Duodenal mucosa (tissue), 2 donors: ENCODE measurements around the gene HECA.

ENCODE experiments used
- H3K27ac ChIP-seq: one replicate; pipeline ENCODE4 v1.7.0; 2013; ENCODE audit warnings: low read depth, low read length
- H3K27me3 ChIP-seq, 2 donors: one replicate each; pipeline ENCODE4 v1.7.0; 2013; ENCODE audit warnings: low read length in 2 of 2, control low read depth in 1 of 2; ENCODE audit not compliant: insufficient read depth in 2 of 2, control insufficient read depth in 1 of 2
- H3K36me3 ChIP-seq, 2 donors: one replicate each; pipeline ENCODE4 v1.7.0; 2013; ENCODE audit warnings: low read length in 2 of 2, control low read depth in 1 of 2; ENCODE audit not compliant: insufficient read depth in 2 of 2, control insufficient read depth in 1 of 2
- H3K4me1 ChIP-seq, 2 donors: one replicate each; pipeline ENCODE4 v1.7.0; 2013; ENCODE audit warnings: low read length in 2 of 2, control low read depth in 1 of 2; ENCODE audit not compliant: insufficient read depth in 2 of 2, control insufficient read depth in 1 of 2
- H3K4me3 ChIP-seq, 2 donors: one replicate each; pipeline ENCODE4 v1.7.0; 2013; ENCODE audit warnings: low read length in 2 of 2, low read depth in 1 of 2
- H3K9ac ChIP-seq, 2 donors: one replicate each; pipeline ENCODE4 v1.7.0; 2013; ENCODE audit warnings: low read length in 2 of 2, low read depth in 1 of 2
- H3K9me3 ChIP-seq, 2 donors: one replicate each; pipeline ENCODE4 v1.7.0; 2013; ENCODE audit warnings: low read length in 2 of 2, control low read depth in 1 of 2; ENCODE audit not compliant: control insufficient read depth in 1 of 2

The HECA gene

DNA sequence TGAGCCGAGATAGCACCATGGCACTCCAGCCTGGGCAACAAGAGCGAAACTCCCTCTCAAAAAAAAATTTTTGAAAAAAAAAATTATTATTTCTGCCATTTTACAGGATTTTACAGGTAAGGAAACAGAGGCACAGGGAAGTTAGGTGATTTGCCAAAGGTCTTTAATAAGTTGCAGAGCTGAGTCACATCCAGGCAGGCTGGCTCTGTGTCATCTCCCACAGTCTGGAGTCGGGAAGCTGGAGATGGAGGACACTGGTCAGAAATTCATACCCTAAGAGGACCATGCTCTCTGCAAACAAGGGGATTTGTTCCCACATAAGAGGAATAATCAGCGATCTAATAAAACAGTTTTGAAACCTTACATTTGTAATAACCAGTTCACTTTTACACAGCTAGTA lies 24.1 kb downstream of the HECA start:
- Histone ChIP-seq H3K36me3 (no peaks in the 10 kb centered on the region), H3K9me3 (no peaks in the 10 kb centered on the region), H3K4me1 (peaks cover 43 to 46% of the 10 kb centered on the region in 2 donors), H3K27ac (no peak overlapping the region), H3K9ac (no peak overlapping the region), H3K27me3 (no peaks in the 10 kb centered on the region), H3K4me3 (no peak overlapping the region)

DNA sequence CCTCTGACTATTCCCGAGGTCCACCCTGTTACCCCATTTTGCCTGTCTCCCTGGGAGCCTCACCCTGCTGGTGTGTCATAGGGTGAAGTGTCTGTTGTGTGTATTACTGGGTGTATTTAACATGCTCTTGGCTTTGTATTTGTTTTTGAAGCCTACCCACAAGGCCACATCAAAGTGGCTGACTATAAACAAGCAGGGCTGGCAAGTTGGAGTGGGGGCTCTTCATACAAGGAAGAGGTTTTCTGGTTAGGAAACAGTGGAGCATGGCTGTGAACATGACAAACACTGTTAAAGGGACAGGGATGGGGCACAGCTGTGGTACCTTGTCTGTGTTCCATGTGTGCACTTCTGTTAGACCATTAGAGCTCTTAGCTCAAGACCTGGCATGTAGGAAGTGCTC lies 26.3 kb downstream of the HECA start:
- H3K27ac ChIP-seq: no peak overlapping the region
- H3K27me3 ChIP-seq: no peaks in the 10 kb centered on the region
- peak overlapping the region in 1 of 2 donors; percentile 13 for H3K9ac ChIP-seq
- peaks cover 41 to 42% of the 10 kb centered on the region in 2 donors for H3K4me1 ChIP-seq
- H3K36me3 ChIP-seq: peaks cover 1 to 4% of the 10 kb centered on the region in 2 donors
- no peak overlapping the region for H3K4me3 ChIP-seq
- H3K9me3 ChIP-seq: no peaks in the 10 kb centered on the region

DNA sequence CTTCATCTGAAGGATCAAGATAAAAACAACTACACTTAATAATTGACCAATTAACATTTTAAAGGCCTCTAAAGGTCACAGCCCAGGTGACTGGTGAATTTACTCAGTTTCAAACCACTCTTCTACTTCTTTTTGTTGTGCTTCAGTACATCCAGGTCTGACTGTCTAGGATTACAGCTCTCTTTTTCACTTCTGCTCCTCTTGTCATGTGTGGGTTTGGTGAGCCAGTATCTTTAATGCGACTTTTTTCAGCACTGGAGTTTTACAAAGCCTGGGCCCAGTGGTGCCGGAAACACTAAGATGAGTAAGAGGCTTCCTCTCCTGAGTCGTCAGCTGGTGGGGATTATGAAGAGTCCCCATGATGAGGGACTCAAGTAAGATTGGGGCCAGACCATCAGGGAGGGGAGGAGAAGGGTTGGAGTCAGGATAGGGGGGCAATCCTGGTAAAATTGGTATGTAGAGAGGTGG lies 27.0 kb downstream of the HECA start:
- peaks cover 36 to 37% of the 10 kb centered on the region in 2 donors for H3K4me1 ChIP-seq
- no peak overlapping the region for H3K9ac ChIP-seq
- no peaks in the 10 kb centered on the region for H3K9me3 ChIP-seq
- no peak overlapping the region for H3K27ac ChIP-seq
- no peak overlapping the region for H3K4me3 ChIP-seq
- peaks cover 8 to 11% of the 10 kb centered on the region in 2 donors for H3K36me3 ChIP-seq
- H3K27me3 ChIP-seq: no peaks in the 10 kb centered on the region

DNA sequence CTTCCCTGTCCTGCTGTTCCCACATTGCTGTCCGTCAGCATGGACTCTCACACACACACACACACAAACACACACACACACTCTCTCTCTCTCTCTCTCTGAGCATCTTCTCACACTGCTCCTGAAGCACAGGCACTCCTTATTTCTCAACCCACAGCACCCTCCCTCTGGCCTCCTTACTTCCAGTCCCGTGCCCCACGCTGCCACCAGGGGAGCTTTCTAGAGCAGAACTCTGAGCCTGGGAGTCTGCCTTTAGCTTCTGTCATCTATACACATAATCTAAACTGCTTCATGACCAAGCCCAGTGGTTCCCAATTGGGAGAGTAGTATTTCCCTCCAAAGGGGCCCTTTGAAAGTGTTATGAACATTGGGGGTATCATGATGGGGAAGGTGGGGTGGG lies 29.1 kb downstream of the HECA start:
- no peaks in the 10 kb centered on the region for H3K9me3 ChIP-seq
- H3K9ac ChIP-seq: no peak overlapping the region
- H3K4me3 ChIP-seq: no peak overlapping the region
- peaks cover 29% of the 10 kb centered on the region in 2 donors for H3K4me1 ChIP-seq
- H3K27me3 ChIP-seq: no peaks in the 10 kb centered on the region
- no peak overlapping the region for H3K27ac ChIP-seq
- H3K36me3 ChIP-seq: peaks cover 12 to 18% of the 10 kb centered on the region in 2 donors

DNA sequence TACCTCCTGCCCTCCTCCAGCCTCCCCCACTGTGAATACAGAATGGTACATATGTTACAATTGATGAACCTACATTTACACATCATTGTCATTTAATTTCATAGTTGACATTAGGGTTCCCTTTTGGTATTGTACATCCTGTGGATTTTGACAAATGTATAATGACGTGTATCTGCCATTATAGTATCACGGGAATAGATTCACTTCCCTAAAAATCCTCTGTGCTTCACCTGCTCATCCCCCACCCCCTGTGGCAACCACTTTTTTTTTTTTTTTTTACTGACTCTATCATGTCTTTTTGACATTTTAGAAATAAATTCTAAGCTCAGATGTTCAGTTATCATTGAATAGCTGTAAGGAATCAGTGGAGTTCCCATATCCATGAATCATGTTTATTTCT lies 30.4 kb downstream of the HECA start:
- H3K4me3 ChIP-seq: no peak overlapping the region
- H3K9ac ChIP-seq: no peak overlapping the region
- H3K9me3 ChIP-seq: no peaks in the 10 kb centered on the region
- H3K27me3 ChIP-seq: no peaks in the 10 kb centered on the region
- no peak overlapping the region for H3K27ac ChIP-seq
- peaks cover 26 to 28% of the 10 kb centered on the region in 2 donors for H3K4me1 ChIP-seq
- H3K36me3 ChIP-seq: peaks cover 12 to 18% of the 10 kb centered on the region in 2 donors

DNA sequence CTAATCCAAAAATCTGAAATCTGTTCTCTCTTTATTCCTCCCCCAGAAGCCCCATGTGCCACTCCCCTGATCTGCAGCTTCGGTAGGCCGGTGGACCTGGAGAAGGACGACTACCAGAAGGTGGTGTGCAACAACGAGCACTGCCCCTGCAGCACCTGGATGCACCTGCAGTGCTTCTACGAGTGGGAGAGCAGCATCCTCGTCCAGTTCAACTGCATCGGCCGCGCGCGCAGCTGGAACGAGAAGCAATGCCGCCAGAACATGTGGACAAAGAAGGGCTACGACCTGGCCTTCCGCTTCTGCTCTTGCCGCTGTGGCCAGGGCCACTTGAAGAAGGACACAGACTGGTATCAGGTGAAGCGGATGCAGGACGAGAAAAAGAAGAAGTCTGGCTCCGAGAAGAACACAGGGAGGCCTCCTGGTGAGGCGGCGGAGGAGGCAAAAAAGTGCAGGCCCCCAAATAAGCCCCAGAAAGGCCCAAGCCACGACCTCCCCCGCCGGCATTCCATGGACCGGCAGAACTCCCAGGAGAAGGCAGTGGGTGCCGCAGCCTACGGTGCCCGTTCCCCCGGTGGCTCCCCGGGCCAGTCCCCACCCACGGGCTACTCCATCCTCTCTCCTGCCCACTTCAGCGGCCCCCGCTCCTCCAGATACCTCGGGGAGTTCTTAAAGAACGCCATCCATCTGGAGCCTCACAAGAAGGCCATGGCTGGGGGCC lies 31.5 kb downstream of the HECA start:
- H3K36me3 ChIP-seq: peaks cover 12 to 18% of the 10 kb centered on the region in 2 donors
- no peak overlapping the region for H3K9ac ChIP-seq
- no peak overlapping the region for H3K4me3 ChIP-seq
- no peaks in the 10 kb centered on the region for H3K27me3 ChIP-seq
- no peak overlapping the region for H3K27ac ChIP-seq
- peaks cover 21 to 24% of the 10 kb centered on the region in 2 donors for H3K4me1 ChIP-seq
- H3K9me3 ChIP-seq: no peaks in the 10 kb centered on the region

DNA sequence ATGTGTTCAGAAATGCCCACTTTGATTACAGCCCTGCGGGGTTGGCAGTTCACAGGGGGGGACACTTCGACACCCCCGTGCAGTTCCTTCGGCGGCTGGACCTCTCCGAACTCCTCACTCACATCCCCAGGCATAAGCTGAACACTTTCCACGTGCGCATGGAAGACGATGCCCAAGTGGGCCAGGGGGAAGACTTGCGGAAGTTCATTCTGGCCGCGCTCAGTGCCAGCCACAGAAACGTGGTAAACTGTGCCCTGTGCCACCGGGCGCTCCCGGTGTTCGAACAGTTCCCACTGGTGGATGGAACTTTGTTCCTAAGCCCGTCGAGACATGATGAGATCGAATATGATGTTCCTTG lies 32.1 kb downstream of the HECA start:
- no peaks in the 10 kb centered on the region for H3K27me3 ChIP-seq
- H3K9ac ChIP-seq: no peak overlapping the region
- H3K9me3 ChIP-seq: no peaks in the 10 kb centered on the region
- H3K27ac ChIP-seq: no peak overlapping the region
- no peak overlapping the region for H3K4me3 ChIP-seq
- H3K4me1 ChIP-seq: peaks cover 16 to 19% of the 10 kb centered on the region in 2 donors
- H3K36me3 ChIP-seq: peaks cover 12 to 18% of the 10 kb centered on the region in 2 donors

DNA sequence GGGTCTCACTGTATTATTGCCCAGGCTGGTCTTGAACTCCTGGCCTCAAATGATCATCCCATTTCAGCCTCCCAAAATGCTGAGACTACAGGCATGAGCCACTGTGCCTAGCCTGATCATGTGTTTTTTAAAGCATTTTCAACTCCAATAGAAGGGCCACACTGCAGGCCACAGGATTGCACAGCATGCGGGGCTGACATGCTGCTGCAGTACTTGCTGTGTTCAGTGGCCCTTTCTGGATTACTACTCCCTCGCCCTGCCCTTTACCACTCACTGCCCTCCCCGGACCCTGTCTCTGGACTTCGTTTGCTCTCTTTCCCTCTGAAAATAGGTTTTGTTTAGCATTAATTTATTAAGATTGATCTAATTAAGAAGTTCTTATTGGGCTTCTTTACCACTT lies 37.3 kb downstream of the HECA start:
- no peak overlapping the region for H3K4me3 ChIP-seq
- H3K9me3 ChIP-seq: no peaks in the 10 kb centered on the region
- H3K9ac ChIP-seq: no peak overlapping the region
- H3K36me3 ChIP-seq: peaks cover 20 to 30% of the 10 kb centered on the region in 2 donors
- H3K27me3 ChIP-seq: no peaks in the 10 kb centered on the region
- H3K27ac ChIP-seq: no peak overlapping the region
- peaks cover 14 to 17% of the 10 kb centered on the region in 2 donors for H3K4me1 ChIP-seq

DNA sequence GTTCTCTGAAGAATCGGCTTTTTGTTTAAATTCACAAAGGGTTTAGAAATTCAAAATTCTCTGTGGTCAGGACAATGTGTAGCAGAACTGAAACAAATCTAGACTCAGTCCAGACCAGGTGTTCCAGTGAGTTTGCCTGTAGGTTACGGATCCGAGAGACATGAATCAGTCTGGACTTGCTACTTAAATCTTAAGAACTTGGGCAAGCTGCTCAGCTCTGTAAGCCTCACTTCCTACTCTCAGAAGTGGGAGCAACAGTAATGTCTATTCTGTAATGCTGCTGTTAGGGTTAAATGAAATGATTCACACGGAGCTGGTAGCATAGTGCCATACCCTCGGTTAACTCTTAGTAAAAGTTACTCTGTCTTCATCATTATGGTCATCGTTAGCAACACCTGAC lies 37.7 kb downstream of the HECA start:
- H3K4me3 ChIP-seq: no peak overlapping the region
- H3K9ac ChIP-seq: no peak overlapping the region
- no peaks in the 10 kb centered on the region for H3K9me3 ChIP-seq
- H3K27ac ChIP-seq: no peak overlapping the region
- H3K36me3 ChIP-seq: peaks cover 23 to 30% of the 10 kb centered on the region in 2 donors
- no peaks in the 10 kb centered on the region for H3K27me3 ChIP-seq
- H3K4me1 ChIP-seq: peaks cover 14 to 17% of the 10 kb centered on the region in 2 donors

DNA sequence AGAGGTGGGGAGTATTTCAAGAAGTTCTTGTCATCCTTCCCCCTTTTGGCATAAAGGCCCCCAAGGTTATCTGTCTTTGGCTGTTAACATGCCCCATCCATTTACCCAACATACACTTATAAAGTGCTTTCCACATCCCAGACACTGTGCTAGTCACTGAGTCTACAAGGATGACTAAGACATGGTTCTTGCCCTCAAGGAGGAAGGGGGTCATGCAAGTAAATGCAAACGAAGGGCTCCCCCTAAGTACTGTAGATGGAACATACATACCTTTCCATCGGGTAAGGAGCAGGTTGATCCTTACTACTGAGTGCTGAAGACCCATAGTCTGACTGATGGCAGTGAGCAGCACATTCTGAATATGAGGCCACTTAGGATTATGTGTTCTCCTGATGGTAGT lies 38.3 kb downstream of the HECA start:
- Histone ChIP-seq H3K4me1 (peaks cover 14 to 17% of the 10 kb centered on the region in 2 donors), H3K9ac (no peak overlapping the region), H3K27me3 (no peaks in the 10 kb centered on the region), H3K36me3 (peaks cover 27 to 35% of the 10 kb centered on the region in 2 donors), H3K27ac (no peak overlapping the region), H3K4me3 (no peak overlapping the region), H3K9me3 (no peaks in the 10 kb centered on the region)
